Bronchial epithelial cell (primary cell): ENCODE data around the gene BOK. TPM values are rescaled to one million over a fixed set of nuclear protein-coding genes. Genes with fewer than 3 reads are reported as not detected.
A peak's percentile ranks its signal among the peaks of the same experiment; 100 is the strongest.

ENCODE experiments used
- DNase-seq: peaks from one replicate; pipeline ENCODE4 v3.0.0-alpha.2; 2010; ENCODE audit warnings: low read depth
- FAIRE-seq: peaks from 2 replicates; lab custom pipeline; 2011; peaks lifted over from hg19 to GRCh38; lab: Jason Lieb, UNC
- H3K27me3 ChIP-seq: 2 replicates; pipeline ENCODE4 v1.5.1; 2011; ENCODE audit warnings: low read length; ENCODE audit not compliant: control insufficient read depth, insufficient read depth
- H3K36me3 ChIP-seq: 2 replicates; pipeline ENCODE4 v1.5.1; 2011; ENCODE audit warnings: low read length; ENCODE audit not compliant: control insufficient read depth, insufficient read depth
- H3K4me3 ChIP-seq: 2 replicates; pipeline ENCODE4 v1.5.1; 2011; ENCODE audit warnings: mild to moderate bottlenecking, low read depth, low read length, control low read depth
- CTCF ChIP-seq: IDR thresholded peaks from 2 replicates; pipeline ENCODE4 v1.5.1; 2011; ENCODE audit warnings: mild to moderate bottlenecking, moderate library complexity, low read length, control low read depth, inconsistent platforms; ENCODE audit not compliant: insufficient read depth, severe bottlenecking
- total RNA-seq: library from RNA; depleted of rRNA; stranded (reverse); fragments of >200 nt; gene quantifications from 2 replicates; pipeline ENCODE4 v1.2.1, GENCODE V29; 2014

The BOK gene
- total RNA-seq, 1 donor from 2014 or later, result 19.5 TPM

- DNase-seq (no peak), FAIRE-seq (no peak)
- Histone ChIP-seq H3K27me3 (no peaks in the 10 kb centered on the region), H3K36me3 (no peaks in the 10 kb centered on the region), H3K4me3 (no peak overlapping the region)
- TF ChIP-seq CTCF, result no peak
Observed at GRCh38 chr2:241535871-241536655, 22.5 kb upstream of the BOK start.

- Histone ChIP-seq H3K36me3 (no peaks in the 10 kb centered on the region), H3K27me3 (peaks cover 4% of the 10 kb centered on the region), H3K4me3 (no peak overlapping the region)
- TF ChIP-seq CTCF, result no peak
- DNase-seq (no peak), FAIRE-seq (no peak)
Observed at GRCh38 chr2:241538838-241539615, 19.5 kb upstream of the BOK start.

GRCh38 chr2:241539616-241540374 is 18.8 kb upstream of the BOK start:
- TF ChIP-seq CTCF, result no peak
- no peak for DNase-seq
- FAIRE-seq, result no peak
- no peaks in the 10 kb centered on the region for H3K36me3 ChIP-seq
- peaks cover 4% of the 10 kb centered on the region for H3K27me3 ChIP-seq
- no peak overlapping the region for H3K4me3 ChIP-seq

GRCh38 chr2:241540401-241540770 is 18.2 kb upstream of the BOK start:
- H3K4me3 ChIP-seq, result peak overlapping the region; percentile 42
- TF ChIP-seq CTCF, result no peak
- DNase-seq, result peak; percentile 72
- FAIRE-seq, result peak; percentile 55
- no peaks in the 10 kb centered on the region for H3K36me3 ChIP-seq
- H3K27me3 ChIP-seq, result peaks cover 4% of the 10 kb centered on the region

- Histone ChIP-seq H3K36me3 (no peaks in the 10 kb centered on the region), H3K27me3 (peaks cover 4% of the 10 kb centered on the region), H3K4me3 (peak overlapping the region; percentile 42)
- peak; percentile 49 for DNase-seq
- TF ChIP-seq CTCF, result no peak
- no peak for FAIRE-seq
Observed at GRCh38 chr2:241540771-241541561, 17.6 kb upstream of the BOK start.
